ENCODE data around the gene DST.
A peak's percentile ranks its signal among the peaks of the same experiment; 100 is the strongest.

The DST gene

DNA sequence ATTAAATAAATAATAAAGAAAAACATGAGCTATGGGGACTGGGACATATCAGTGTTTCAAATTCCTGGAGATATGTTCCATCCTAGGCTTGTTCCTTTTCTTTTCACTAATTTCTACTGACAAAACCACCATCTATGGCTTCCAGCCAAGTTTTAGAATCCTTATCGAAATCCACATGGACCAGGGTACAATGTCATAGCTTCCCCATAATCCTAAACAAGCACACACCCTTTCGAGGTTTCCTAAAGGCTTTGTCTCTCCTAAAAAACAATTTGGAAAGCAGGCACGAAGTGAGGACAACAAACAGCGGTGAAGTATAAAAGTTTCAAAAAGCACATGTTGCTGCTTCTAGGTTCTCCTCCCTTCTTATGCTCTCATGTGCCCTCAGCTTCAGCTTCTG lies 13.3 kb upstream of the DST start:
- no peak overlapping the region for H3K4me3 ChIP-seq (ENCODE audit: low read length)
- TF ChIP-seq, protein P1, sequence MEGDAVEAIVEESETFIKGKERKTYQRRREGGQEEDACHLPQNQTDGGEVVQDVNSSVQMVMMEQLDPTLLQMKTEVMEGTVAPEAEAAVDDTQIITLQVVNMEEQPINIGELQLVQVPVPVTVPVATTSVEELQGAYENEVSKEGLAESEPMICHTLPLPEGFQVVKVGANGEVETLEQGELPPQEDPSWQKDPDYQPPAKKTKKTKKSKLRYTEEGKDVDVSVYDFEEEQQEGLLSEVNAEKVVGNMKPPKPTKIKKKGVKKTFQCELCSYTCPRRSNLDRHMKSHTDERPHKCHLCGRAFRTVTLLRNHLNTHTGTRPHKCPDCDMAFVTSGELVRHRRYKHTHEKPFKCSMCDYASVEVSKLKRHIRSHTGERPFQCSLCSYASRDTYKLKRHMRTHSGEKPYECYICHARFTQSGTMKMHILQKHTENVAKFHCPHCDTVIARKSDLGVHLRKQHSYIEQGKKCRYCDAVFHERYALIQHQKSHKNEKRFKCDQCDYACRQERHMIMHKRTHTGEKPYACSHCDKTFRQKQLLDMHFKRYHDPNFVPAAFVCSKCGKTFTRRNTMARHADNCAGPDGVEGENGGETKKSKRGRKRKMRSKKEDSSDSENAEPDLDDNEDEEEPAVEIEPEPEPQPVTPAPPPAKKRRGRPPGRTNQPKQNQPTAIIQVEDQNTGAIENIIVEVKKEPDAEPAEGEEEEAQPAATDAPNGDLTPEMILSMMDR (conservative IDR thresholded peaks at IDR 0.05; ENCODE audit: low read length) = no peak
- no peak for DNase-seq (ENCODE audit: low read depth)

GRCh38 chr6:56655249-56655648 lies 12.6 kb upstream of the DST start:
- no peak overlapping the region for H3K4me3 ChIP-seq (ENCODE audit: low read length)
- DNase-seq (ENCODE audit: low read depth) = peak; percentile 52
- TF ChIP-seq, protein P1 (conservative IDR thresholded peaks at IDR 0.05; ENCODE audit: low read length) = no peak

DNA sequence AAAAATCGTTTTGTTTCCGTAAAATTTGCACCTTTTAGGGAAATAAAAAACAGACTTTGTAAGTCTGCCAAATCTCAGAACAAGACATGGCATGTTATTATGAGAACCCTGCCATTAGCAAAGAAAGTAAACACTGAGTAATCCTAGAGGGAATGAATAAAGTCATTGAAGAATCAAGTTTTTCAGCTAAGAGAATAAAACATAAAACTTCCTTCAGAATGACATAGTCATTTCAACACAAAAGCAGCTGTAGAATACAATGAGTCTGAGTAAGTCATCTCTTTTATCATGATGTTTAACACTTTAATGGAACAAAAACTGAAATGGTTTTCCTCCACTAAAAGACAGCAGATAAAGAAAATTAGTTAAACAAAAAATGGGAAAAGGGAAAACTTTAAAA lies 10.3 kb upstream of the DST start:
- TF ChIP-seq, protein P1 (conservative IDR thresholded peaks at IDR 0.05; ENCODE audit: low read length) = no peak
- DNase-seq (ENCODE audit: low read depth) = peak; percentile 78
- no peak overlapping the region for H3K4me3 ChIP-seq (ENCODE audit: low read length)

- TF ChIP-seq, protein P1 (conservative IDR thresholded peaks at IDR 0.05; ENCODE audit: low read length) = no peak
- DNase-seq (ENCODE audit: low read depth) = no peak
- no peak overlapping the region for H3K4me3 ChIP-seq (ENCODE audit: low read length)
These were observed 9.5 kb upstream of the DST start for GRCh38 chr6:56652231-56652630.

- TF ChIP-seq, protein P1 (conservative IDR thresholded peaks at IDR 0.05; ENCODE audit: low read length) = no peak
- H3K4me3 ChIP-seq (ENCODE audit: low read length) = no peak overlapping the region
- DNase-seq (ENCODE audit: low read depth) = no peak
These were observed 7.5 kb upstream of the DST start for GRCh38 chr6:56650191-56650590.

- H3K4me3 ChIP-seq (ENCODE audit: low read length) = no peak overlapping the region
- TF ChIP-seq, protein P1 (conservative IDR thresholded peaks at IDR 0.05; ENCODE audit: low read length) = no peak
- no peak for DNase-seq (ENCODE audit: low read depth)
These were observed 7.1 kb upstream of the DST start for GRCh38 chr6:56649782-56650181.

DNA sequence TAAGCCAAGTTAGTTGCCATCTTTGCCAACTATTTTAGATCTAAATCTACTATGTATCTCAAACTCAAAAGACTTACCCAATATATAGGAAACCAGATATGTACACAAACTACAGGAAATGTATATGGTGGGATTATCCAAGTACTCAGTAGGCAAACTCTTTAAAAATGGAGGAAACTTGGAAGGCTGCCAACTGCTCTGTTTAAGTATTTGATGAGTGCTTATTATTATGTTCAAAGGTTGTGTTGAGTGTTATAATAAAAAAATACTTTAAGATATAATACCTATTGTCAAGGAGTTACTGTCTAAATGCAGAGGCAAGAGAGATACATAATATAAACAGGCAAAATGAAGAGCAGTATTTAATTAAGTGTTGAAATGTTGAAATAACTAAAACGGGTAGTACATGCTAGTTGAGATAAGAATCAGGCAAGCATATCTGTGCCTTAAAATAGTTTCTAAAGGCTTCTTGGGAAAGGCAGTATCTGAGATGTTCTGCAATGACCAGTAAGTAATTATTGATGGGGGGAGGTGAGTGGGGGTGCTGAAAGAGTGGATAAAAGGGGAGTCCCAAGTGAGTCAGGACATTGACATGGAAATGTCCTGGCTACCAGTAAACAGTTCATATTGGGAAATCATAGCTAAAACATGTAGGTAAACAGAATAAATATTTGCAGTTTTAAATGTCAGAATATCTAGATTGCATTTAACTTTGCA lies 6.5 kb upstream of the DST start:
- peak; percentile 70 for DNase-seq (ENCODE audit: low read depth)
- no peak overlapping the region for H3K4me3 ChIP-seq (ENCODE audit: low read length)
- TF ChIP-seq, protein P1 (conservative IDR thresholded peaks at IDR 0.05; ENCODE audit: low read length) = no peak
